GM19395 (cell line): ENCODE measurements around the gene MSI2.

Experiments
- ATAC-seq: cut with Tn5 transposase; IDR thresholded peaks from one replicate; pipeline ENCODE4 v1.9.1; 2021; ENCODE audit warnings: mild to moderate bottlenecking, moderate library complexity; ENCODE audit not compliant: unreplicated experiment

MSI2 gene

GRCh38 chr17:57387575-57387974 is 131.3 kb downstream of the MSI2 start:
- no peak for ATAC-seq

DNA sequence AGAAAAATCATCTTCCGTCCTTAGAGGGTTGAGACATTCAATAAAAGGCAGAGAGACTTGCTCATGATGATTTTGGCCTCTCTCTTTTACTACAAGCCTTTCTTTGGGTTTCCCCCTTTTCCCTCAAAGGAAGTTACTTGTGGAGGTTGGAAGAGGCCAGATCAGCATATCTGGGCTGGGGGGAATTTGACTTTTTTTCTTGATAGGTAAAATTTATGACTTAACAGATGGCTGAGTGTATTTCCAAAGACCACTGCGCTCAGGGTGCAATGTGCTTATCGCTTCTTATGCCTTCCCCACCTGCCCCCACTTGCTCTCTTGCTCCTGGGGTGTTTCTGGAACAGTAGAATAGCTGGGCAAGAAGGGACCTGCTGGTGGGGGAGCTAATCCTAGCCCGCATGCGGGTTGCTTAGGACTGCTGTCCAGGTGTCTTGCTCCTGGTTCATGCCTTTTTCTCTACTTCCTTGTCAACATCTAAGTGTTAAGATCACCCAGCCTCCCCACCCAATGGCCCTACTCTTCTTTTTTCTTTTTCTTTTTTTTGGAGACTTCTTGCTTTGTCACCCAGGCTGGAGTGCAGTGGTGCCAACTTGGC is 131.9 kb downstream of the MSI2 start:
- ATAC-seq, result no peak

- ATAC-seq, result no peak
Measured at GRCh38 chr17:57389473-57389872, 133.2 kb downstream of the MSI2 start.

GRCh38 chr17:57391076-57391825 is 134.9 kb downstream of the MSI2 start:
- ATAC-seq, result no peak

DNA sequence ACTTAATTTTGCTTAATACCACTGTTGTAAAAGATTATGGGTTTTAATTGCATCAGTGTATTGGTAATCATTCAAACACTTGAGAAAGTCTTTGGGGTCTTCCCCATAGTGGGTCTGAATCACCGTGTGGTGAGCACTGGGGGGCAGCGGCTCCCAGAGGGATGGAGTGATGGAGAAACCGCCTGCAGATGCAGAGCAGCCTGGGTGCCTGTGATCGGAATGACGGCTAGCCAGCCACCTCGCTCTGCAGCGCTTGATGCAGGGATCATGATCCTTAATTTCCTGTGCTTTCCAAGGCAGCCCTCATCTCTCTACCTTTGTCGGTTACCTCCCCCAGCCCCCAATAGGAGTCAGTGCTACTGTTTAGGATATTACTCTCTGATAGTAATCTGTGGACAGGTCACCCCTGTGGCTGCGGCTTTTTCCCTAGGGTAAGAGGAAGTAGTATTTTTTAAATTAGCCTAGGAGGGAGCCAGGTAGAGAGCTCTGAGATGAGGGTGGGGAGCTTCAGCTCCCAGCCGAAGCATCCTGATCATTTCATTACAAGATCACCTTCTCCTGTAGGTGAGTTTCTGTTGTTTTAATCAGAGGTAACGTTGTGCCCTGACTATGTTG is 135.6 kb downstream of the MSI2 start:
- no peak for ATAC-seq

DNA sequence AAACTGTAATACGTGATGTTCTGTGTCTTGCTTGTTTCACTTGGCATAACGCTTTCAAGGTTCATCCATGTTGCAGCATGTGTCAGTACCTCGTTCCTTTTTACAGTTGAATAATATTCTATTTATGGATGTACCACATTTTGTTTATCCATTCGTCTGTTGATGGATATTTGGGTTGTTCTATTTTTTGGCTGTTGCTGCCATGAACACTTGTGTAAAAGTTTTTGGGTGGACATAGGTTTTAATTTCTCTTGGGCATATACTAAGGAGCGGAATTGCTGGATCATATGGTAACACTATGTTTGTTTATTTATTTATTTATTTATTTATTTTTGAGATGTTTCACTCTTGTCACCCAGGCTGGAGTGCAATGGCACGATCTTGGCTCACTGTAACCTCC is 137.0 kb downstream of the MSI2 start:
- ATAC-seq, result no peak

GRCh38 chr17:57394375-57394774 is 138.1 kb downstream of the MSI2 start:
- ATAC-seq, result no peak

DNA sequence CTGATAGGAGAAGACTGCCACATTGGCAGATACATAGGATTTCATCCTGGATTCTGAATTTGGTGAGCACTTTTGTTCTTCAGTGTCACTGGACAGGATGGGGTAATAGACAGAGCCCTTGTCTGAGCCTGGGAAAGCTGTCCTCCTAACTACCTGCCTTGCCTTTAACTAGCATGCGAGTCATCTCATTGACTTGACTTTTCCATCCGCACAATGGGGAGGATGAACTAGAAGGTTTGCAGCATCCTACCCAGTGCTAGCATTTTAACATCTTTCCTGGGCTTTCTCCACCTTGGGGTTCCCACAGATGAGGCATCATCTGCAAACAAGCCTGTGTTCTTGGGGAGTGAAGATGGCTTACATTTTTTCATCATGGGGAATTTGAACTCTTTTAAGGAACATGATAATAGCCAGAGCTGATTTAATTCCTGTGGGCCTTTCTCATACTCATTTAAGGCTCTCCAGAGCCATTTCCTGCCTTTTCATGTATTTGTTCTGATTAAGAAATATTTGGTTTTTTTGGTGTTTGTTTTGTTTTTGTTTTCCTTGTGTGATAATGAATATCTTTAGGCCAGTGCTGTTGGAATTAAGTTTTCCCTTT is 139.5 kb downstream of the MSI2 start:
- no peak for ATAC-seq

GRCh38 chr17:57396511-57396921 is 140.2 kb downstream of the MSI2 start:
- ATAC-seq, result no peak

GRCh38 chr17:57397402-57397801 is 141.1 kb downstream of the MSI2 start:
- no peak for ATAC-seq

DNA sequence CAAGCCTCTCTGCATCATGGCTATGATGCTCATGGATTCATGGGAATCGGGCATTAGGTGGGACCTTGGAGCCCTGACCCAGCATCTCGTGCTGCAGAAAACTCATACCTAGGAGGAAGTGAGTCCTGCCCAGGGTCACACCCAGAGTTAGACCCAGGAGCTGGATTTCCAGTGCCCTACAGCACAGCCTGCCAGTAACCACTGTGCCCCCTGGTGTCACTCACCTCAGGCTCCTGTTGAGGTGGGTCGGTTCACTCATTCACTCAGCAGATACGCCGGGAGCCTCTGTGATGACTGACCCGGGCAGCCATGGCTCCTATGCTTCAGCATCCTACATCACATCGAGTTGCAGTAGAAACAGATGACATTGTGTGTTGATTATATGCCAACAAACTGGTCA is 143.4 kb downstream of the MSI2 start:
- no peak for ATAC-seq

DNA sequence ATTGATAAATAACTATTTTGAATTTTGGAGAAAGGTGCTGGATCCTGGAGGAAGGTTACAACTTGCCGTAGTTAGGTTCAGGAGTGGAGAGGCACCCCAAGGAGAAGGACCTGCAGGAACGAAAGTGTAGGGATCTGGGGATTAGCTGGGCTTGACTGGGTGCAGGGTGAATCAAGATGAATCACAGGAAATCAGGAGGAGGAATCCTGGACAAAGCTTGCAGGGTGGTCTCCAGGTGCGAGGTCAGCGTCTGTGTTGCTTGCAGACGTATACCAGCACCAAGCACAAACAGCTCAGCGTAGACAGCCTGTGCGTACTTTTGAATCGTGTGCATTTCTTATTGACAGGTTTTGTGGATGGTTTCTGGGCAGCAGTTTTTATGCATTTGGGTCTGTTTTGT is 144.3 kb downstream of the MSI2 start:
- no peak for ATAC-seq

- no peak for ATAC-seq
Measured at GRCh38 chr17:57401556-57402488, 145.5 kb downstream of the MSI2 start.

DNA sequence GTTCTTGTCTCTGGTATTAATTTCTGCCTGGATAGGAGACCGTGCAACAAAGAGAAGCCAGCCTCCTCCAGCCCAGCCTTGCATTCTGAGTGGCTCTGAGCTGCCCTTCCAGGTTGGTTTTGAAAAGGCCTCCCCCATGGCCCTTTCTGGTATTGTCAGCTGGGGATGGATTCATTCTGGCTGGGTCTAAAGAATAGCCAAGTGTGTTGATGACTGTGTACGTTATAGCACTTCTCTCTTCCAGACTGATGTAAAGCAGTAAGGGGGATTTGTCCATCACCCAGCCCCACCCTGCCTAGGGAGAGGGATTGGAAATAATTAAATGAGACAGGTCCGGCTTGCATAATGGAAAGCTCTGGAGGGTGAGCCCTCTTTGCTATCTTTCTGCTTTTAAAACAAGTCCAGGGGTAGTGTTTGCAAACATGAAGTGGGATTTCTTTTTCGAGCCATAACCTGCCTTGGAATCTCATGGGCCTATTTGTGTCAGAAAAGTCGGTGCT is 146.4 kb downstream of the MSI2 start:
- ATAC-seq, result no peak

DNA sequence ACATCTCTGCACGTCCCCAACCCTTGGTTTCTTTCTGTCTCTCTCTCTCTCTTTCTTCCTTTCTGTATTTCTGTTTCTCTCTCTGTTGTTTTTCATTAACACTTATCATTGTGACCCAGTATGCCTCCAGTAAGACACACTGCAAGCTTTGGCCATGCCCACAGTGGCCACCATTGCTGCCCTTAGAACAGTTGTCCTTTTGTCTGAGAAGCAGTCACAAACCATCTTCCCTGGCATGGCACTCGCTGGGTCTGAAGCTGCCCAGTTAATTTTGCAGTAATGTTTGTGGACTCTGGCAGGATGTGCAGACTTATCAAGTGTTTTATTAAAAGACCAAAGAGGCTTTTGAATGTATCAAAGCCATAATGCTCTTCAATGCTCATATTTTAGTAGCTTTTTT is 146.9 kb downstream of the MSI2 start:
- ATAC-seq, result no peak

- no peak for ATAC-seq
Measured at GRCh38 chr17:57404073-57404472, 147.8 kb downstream of the MSI2 start.

- no peak for ATAC-seq
Measured at GRCh38 chr17:57404795-57405490, 148.6 kb downstream of the MSI2 start.

DNA sequence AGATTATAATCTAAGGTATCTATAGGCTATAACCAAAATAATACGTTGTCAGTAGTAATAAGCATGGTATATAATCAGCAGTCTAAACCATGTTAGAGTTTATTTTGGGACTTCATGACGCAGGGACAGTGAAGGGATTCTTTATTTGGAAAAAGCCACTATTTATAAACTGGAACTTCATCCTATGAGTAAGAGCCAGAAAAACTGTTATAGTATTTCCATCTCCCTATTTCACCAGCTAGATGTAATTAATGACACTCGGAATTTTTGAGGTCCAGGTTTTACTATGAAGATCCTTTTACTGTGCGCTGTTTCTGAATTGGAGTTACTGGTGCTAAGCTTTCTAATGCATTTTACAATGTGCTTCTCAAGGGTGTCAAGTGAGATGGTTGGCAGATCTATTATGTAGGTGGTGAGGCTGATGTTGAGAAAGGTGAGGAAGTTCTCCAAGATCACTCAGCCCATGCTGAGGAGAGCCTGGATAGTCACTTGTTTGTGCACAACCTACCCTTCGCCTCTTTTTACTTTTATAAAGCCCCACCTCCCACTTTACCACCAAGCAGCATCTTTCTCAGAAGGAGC is 149.3 kb downstream of the MSI2 start:
- ATAC-seq, result no peak

GRCh38 chr17:57406131-57406980 is 150.0 kb downstream of the MSI2 start:
- no peak for ATAC-seq
